NCI-H2196 treated with DMSO at 0.1 percent for 48 hours (cell line): ENCODE results near the gene CYP4F11.
"Not testable (repeated sequence)": the region's sequence is repeated elsewhere in the genome, so short reads cannot be mapped to it uniquely, and the experiment has no call there.

Experiments used
- DNase-seq: peaks from one replicate; lab custom pipeline; 2025; ENCODE audit not compliant: unreplicated experiment; lab: John Stamatoyannopoulos, UW

CYP4F11 gene

GRCh38 chr19:15923702-15924101 lies 10.6 kb downstream of the CYP4F11 start:
- no peak for DNase-seq

- DNase-seq, result no peak
Measured at GRCh38 chr19:15922021-15922420, 12.3 kb downstream of the CYP4F11 start.

GRCh38 chr19:15919243-15919642 lies 15.1 kb downstream of the CYP4F11 start:
- DNase-seq, result no peak

GRCh38 chr19:15915109-15915508 lies 19.2 kb downstream of the CYP4F11 start:
- DNase-seq, result no peak

GRCh38 chr19:15913830-15914229 lies 20.5 kb downstream of the CYP4F11 start:
- DNase-seq, result no peak

- DNase-seq, result no peak
Measured at GRCh38 chr19:15913384-15913783, 20.9 kb downstream of the CYP4F11 start.

- no peak for DNase-seq
Measured at GRCh38 chr19:15911599-15912235, 22.6 kb downstream of the CYP4F11 start.

GRCh38 chr19:15905026-15905425 lies 29.3 kb downstream of the CYP4F11 start:
- no peak for DNase-seq

GRCh38 chr19:15902898-15903297 lies 31.4 kb downstream of the CYP4F11 start:
- not testable (repeated sequence) for DNase-seq

- DNase-seq, result no peak
Measured at GRCh38 chr19:15902254-15902653, 32.1 kb downstream of the CYP4F11 start.

- DNase-seq, result no peak
Measured at GRCh38 chr19:15900504-15900903, 33.8 kb downstream of the CYP4F11 start.

GRCh38 chr19:15900032-15900431 lies 34.3 kb downstream of the CYP4F11 start:
- DNase-seq, result not testable (repeated sequence)

- DNase-seq, result not testable (repeated sequence)
Measured at GRCh38 chr19:15899561-15899960, 34.8 kb downstream of the CYP4F11 start.

- no peak for DNase-seq
Measured at GRCh38 chr19:15897738-15898276, 36.5 kb downstream of the CYP4F11 start, which contains the start of gene CYP4F2. Gene CYP4F2, minus strand, starts transcription at chr19:15898074. Its CDS starts 463 bp downstream, at chr19:15897611.

- no peak for DNase-seq
Measured at GRCh38 chr19:15897026-15897737, 37.1 kb downstream of the CYP4F11 start.

GRCh38 chr19:15895876-15896430 lies 38.4 kb downstream of the CYP4F11 start:
- DNase-seq, result no peak

GRCh38 chr19:15894359-15894758 lies 40.0 kb downstream of the CYP4F11 start:
- DNase-seq, result no peak

- DNase-seq, result no peak
Measured at GRCh38 chr19:15893477-15893876, 40.9 kb downstream of the CYP4F11 start.

- no peak for DNase-seq
Measured at GRCh38 chr19:15892012-15892411, 42.3 kb downstream of the CYP4F11 start.

- no peak for DNase-seq
Measured at GRCh38 chr19:15891434-15891833, 42.9 kb downstream of the CYP4F11 start.

- DNase-seq, result not testable (repeated sequence)
Measured at GRCh38 chr19:15889339-15889738, 45.0 kb downstream of the CYP4F11 start.

GRCh38 chr19:15885919-15886318 lies 48.4 kb downstream of the CYP4F11 start:
- DNase-seq, result no peak
